ENCODE measurements around the gene SHB.

DNA sequence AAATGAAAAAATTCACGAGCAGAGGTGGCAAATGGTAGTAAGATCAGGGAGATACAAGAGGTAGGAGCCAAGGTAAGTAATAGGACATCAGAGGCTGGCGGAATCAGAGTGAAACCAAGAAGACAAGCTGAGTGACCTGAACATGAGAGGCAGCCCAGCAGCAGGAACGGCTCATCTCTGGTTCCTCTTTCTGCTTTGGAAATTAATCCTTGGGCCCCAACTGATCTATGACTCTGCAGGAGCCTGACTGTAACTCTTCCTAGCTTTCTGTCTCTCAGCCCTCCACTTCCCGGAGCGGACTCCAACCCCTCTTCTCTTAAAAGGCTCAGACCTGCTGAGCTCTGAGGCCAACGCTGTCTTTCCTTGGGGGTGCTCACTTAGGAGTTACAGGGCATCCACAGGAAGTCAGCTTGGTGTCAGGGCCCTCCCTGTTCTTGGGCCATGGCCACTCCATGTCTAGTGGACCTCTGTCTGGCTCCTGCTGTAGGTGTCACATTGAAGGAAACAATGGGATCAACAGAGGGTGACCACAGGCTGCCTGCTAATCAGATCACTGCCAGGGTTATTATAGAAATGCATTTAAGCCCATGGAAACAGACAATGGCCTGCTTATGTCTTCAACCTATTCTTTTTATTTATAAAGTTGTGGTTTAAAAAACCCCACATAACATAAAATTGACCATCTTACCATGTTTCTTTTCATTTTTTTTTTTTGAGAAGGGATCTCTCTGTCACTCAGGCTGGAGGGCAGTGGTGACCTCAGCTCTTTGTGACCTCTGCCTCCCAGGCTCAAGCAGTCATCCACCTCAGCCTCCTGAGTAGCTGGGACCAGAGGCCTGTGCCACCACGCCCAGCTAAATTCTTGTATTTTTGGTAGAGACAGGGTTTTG lies 22.5 kb upstream of the SHB start:
- TF ChIP-seq, protein P1, sequence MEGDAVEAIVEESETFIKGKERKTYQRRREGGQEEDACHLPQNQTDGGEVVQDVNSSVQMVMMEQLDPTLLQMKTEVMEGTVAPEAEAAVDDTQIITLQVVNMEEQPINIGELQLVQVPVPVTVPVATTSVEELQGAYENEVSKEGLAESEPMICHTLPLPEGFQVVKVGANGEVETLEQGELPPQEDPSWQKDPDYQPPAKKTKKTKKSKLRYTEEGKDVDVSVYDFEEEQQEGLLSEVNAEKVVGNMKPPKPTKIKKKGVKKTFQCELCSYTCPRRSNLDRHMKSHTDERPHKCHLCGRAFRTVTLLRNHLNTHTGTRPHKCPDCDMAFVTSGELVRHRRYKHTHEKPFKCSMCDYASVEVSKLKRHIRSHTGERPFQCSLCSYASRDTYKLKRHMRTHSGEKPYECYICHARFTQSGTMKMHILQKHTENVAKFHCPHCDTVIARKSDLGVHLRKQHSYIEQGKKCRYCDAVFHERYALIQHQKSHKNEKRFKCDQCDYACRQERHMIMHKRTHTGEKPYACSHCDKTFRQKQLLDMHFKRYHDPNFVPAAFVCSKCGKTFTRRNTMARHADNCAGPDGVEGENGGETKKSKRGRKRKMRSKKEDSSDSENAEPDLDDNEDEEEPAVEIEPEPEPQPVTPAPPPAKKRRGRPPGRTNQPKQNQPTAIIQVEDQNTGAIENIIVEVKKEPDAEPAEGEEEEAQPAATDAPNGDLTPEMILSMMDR (conservative IDR thresholded peaks at IDR 0.05 in 1 of 2, IDR thresholded peaks at IDR 0.05 in 1 of 2; ENCODE audit: low read depth in 1 of 2, low read length in 2 of 2) = no peak
- TF ChIP-seq EZH2 (IDR thresholded peaks at IDR 0.05; ENCODE audit: low read length, missing control alignments) = no peak
